ENCODE data around the gene MGAT4B. TPM values are rescaled to one million over a fixed set of nuclear protein-coding genes. Genes with fewer than 3 reads are reported as not detected.

The MGAT4B gene
- total RNA-seq, 1 experiment from 2014 or later = 148 TPM

DNA sequence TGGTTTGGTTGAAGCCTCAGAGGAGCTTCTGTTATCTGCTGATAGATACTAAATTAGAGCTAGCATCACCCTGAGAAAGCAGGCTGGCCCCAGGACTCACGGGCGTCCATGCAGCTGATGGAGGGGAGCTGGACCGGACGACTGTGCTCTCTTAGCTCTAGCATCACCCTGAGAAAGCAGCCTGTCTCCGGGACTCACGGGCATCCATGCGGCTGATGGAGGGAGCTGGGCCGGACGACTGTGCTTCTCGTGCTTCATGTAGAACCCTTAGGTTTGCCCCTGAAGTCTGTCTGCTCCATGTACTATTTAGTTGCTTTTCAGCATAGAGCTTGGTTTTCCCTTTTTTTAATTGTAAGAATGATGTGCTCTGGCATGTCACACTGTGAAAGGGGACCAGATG is 29.2 kb downstream of the MGAT4B start:
- Histone ChIP-seq H3K9me2 (ENCODE audit: insufficient read depth) (no peaks in the 10 kb centered on the region), H3K27ac (ENCODE audit: low read depth, low read length) (no peak overlapping the region), H3K4me1 (ENCODE audit: control insufficient read depth in 1 of 2, insufficient read depth in 2 of 2, low read length in 2 of 2) (no peaks in the 10 kb centered on the region), H3K36me3 (ENCODE audit: control insufficient read depth in 1 of 2, insufficient read depth in 2 of 2, low read length in 2 of 2) (peaks cover 10 to 11% of the 10 kb centered on the region in 2 experiments; a peak in 2 of 4 replicates), H3K4me2 (ENCODE audit: low read length) (no peak overlapping the region), H3K4me3 (replicated peaks in 1 of 2; ENCODE audit: low read depth in 1 of 2, low read length in 2 of 2) (no peak overlapping the region), H3K9me3 (ENCODE audit: control insufficient read depth in 1 of 2, insufficient read depth in 1 of 2, low read depth in 1 of 2, low read length in 2 of 2) (no peaks in the 10 kb centered on the region), H4K20me1 (ENCODE audit: insufficient read depth) (no peaks in the 10 kb centered on the region), H2AFZ (ENCODE audit: low read depth, low read length, poor library complexity, severe bottlenecking) (no peak overlapping the region), H3K27me3 (ENCODE audit: insufficient read depth, low read length) (no peaks in the 10 kb centered on the region), H3K79me2 (ENCODE audit: insufficient read depth, low read length) (no peaks in the 10 kb centered on the region), H3K9ac (ENCODE audit: low read length) (no peak overlapping the region)
- intact Hi-C loops (cut with micrococcal nuclease) = no loop called here
- ChIA-PET RAD21 (ENCODE audit: low non-redundant PET in 1 of 2, low total read pairs in 2 of 2, uncharacterized antibody in 2 of 2, unreplicated experiment in 2 of 2) (interaction anchor here in 1 of 2 experiments (0.6 kb wide), 1 partner anchor 18 kb away, joined by 3 read pairs; no protein-coding TSS in a partner anchor), CTCF (interaction anchor here (1.2 kb wide), 1 partner anchor 15 kb away, joined by 4 read pairs; no protein-coding TSS in a partner anchor), POLR2A (no interaction called here)
- no peak for TF ChIP-seq POLR2AphosphoS5 (IDR thresholded peaks at IDR 0.05; ENCODE audit: low read depth, low read length)
- TF ChIP-seq YY1 (IDR thresholded peaks at IDR 0.05; ENCODE audit: extremely low read depth, insufficient replicate concordance, low read depth, low read length) = no peak
- no peak for TF ChIP-seq EZH2 (IDR thresholded peaks at IDR 0.05)
- no peak for TF ChIP-seq SIN3A (IDR thresholded peaks at IDR 0.05; ENCODE audit: low read depth)
- no peak for TF ChIP-seq CBX3 (IDR thresholded peaks at IDR 0.05; ENCODE audit: low read depth)
- TF ChIP-seq SP1 (IDR thresholded peaks at IDR 0.05; ENCODE audit: low read depth) = no peak
- no peak for TF ChIP-seq SRF (IDR thresholded peaks at IDR 0.05; ENCODE audit: low read depth)
- TF ChIP-seq, protein P1, sequence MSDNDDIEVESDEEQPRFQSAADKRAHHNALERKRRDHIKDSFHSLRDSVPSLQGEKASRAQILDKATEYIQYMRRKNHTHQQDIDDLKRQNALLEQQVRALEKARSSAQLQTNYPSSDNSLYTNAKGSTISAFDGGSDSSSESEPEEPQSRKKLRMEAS (IDR thresholded peaks at IDR 0.05) = no peak
- TF ChIP-seq EGR1 (IDR thresholded peaks at IDR 0.05; ENCODE audit: low read depth) = no peak
- no peak for TF ChIP-seq CEBPB (IDR thresholded peaks at IDR 0.05; ENCODE audit: low read depth)
- no peak for TF ChIP-seq FOSL1 (IDR thresholded peaks at IDR 0.05; ENCODE audit: low read depth)
- TF ChIP-seq ELF1 (IDR thresholded peaks at IDR 0.05; ENCODE audit: borderline replicate concordance, low read depth) = no peak
- TF ChIP-seq JUND (IDR thresholded peaks at IDR 0.05) = no peak
- TF ChIP-seq, protein P2, sequence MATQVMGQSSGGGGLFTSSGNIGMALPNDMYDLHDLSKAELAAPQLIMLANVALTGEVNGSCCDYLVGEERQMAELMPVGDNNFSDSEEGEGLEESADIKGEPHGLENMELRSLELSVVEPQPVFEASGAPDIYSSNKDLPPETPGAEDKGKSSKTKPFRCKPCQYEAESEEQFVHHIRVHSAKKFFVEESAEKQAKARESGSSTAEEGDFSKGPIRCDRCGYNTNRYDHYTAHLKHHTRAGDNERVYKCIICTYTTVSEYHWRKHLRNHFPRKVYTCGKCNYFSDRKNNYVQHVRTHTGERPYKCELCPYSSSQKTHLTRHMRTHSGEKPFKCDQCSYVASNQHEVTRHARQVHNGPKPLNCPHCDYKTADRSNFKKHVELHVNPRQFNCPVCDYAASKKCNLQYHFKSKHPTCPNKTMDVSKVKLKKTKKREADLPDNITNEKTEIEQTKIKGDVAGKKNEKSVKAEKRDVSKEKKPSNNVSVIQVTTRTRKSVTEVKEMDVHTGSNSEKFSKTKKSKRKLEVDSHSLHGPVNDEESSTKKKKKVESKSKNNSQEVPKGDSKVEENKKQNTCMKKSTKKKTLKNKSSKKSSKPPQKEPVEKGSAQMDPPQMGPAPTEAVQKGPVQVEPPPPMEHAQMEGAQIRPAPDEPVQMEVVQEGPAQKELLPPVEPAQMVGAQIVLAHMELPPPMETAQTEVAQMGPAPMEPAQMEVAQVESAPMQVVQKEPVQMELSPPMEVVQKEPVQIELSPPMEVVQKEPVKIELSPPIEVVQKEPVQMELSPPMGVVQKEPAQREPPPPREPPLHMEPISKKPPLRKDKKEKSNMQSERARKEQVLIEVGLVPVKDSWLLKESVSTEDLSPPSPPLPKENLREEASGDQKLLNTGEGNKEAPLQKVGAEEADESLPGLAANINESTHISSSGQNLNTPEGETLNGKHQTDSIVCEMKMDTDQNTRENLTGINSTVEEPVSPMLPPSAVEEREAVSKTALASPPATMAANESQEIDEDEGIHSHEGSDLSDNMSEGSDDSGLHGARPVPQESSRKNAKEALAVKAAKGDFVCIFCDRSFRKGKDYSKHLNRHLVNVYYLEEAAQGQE (IDR thresholded peaks at IDR 0.05; ENCODE audit: low read depth) = no peak
- TF ChIP-seq, protein P3, sequence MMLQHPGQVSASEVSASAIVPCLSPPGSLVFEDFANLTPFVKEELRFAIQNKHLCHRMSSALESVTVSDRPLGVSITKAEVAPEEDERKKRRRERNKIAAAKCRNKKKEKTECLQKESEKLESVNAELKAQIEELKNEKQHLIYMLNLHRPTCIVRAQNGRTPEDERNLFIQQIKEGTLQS (IDR thresholded peaks at IDR 0.05) = no peak
- TF ChIP-seq, protein P4, sequence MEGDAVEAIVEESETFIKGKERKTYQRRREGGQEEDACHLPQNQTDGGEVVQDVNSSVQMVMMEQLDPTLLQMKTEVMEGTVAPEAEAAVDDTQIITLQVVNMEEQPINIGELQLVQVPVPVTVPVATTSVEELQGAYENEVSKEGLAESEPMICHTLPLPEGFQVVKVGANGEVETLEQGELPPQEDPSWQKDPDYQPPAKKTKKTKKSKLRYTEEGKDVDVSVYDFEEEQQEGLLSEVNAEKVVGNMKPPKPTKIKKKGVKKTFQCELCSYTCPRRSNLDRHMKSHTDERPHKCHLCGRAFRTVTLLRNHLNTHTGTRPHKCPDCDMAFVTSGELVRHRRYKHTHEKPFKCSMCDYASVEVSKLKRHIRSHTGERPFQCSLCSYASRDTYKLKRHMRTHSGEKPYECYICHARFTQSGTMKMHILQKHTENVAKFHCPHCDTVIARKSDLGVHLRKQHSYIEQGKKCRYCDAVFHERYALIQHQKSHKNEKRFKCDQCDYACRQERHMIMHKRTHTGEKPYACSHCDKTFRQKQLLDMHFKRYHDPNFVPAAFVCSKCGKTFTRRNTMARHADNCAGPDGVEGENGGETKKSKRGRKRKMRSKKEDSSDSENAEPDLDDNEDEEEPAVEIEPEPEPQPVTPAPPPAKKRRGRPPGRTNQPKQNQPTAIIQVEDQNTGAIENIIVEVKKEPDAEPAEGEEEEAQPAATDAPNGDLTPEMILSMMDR (IDR thresholded peaks at IDR 0.05 in 2 of 3, conservative IDR thresholded peaks at IDR 0.05 in 1 of 3; ENCODE audit: borderline replicate concordance in 1 of 3, insufficient read depth in 1 of 3, low read depth in 2 of 3, low read length in 2 of 3) = no peak
- DNase-seq (ENCODE audit: low read depth, low spot score) = no peak
- ATAC-seq = no peak
- no TSS peak for BruUV-seq (replicated peaks)

Data from HCT116 (cell line).